ENCODE results near the gene DNAI1.

The DNAI1 gene

GRCh38 chr9:34517185-34517584, 58.6 kb downstream of the DNAI1 start:
- no peak for DNase-seq (ENCODE audit: low read depth)
- TF ChIP-seq CTCF (IDR thresholded peaks at IDR 0.05; ENCODE audit: insufficient read depth, low read depth, low read length, missing control alignments): no peak
- no peak overlapping the region for H3K4me3 ChIP-seq (ENCODE audit: low read length)

GRCh38 chr9:34518110-34518616, 59.6 kb downstream of the DNAI1 start:
- no peak for DNase-seq (ENCODE audit: low read depth)
- TF ChIP-seq CTCF (IDR thresholded peaks at IDR 0.05; ENCODE audit: insufficient read depth, low read depth, low read length, missing control alignments): no peak
- H3K4me3 ChIP-seq (ENCODE audit: low read length): no peak overlapping the region

DNA sequence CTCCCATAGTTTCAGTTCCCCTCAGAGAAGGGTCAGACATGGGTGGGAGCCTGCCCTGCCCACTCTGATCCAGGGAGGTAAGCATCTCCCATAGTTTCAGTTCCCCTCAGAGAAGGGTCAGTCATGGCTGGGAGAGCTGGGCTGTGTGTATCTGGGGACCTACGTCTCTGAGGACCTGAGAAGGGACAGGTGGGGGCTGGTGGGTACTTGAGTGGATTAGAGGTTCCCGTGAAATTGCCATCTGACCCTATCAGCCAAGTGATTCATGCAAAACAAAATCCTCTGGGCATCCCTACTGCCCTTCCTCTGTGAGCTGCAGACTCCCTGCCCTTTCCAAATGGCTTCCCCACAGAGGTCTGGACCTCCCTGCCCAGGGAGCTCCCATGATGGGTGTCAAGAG, 60.3 kb downstream of the DNAI1 start:
- TF ChIP-seq CTCF (IDR thresholded peaks at IDR 0.05; ENCODE audit: insufficient read depth, low read depth, low read length, missing control alignments): no peak
- no peak overlapping the region for H3K4me3 ChIP-seq (ENCODE audit: low read length)
- no peak for DNase-seq (ENCODE audit: low read depth)

DNA sequence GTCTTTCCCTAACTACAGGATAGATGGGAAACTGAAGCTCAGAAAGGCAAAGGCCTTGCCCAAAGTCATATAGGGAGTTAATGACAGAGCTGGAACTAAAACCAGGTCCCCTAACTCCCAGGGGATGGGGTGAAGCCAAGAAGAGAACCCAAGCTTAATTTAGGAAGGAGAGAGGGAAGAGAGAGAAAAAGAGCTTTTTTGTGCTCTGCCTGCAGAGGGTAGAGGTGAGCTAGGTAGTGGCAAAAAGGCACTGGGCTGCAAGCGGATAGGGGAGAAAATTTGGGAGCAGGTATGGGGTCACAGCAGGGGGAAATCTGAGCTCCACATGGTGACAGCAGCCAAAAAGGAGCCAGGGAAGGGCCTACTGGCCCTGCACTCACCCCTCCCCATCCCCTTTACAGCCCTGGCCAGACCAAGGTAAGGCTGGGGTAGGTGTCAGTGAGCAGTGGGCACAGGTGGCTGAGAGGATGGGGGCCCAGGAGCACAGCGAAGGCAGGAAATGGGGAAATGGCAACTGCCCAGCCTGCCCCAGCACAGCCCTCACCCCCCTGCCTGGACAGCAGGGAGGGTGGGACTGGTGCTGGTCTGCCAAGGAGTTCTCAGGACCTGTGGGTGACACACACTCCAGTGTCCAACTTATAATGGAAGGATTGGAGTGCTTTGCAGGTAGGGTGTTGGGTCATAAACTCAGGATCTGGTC, 60.9 kb downstream of the DNAI1 start:
- DNase-seq (ENCODE audit: low read depth): no peak
- no peak overlapping the region for H3K4me3 ChIP-seq (ENCODE audit: low read length)
- peak; percentile 16 for TF ChIP-seq CTCF (IDR thresholded peaks at IDR 0.05; ENCODE audit: insufficient read depth, low read depth, low read length, missing control alignments)

DNA sequence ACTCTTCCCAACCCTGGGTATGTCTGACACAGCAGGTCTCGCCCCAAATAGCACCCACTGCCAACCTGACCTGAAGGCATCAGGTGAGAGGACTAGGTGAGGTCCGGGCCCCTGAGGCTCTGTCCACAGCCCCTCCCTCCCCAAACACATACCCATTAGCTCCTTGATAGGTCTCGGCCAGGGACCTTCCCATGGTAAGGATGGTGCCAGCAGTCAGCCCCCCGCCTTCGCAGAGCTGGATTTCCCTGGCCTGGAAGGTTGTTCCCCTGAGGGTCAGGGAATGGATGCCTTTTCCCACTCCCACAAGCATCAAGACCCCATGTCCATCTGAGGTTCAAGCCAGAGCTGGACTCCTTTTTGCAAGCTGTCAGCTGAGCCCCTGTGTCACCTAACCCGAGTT, 61.5 kb downstream of the DNAI1 start:
- no peak for TF ChIP-seq CTCF (IDR thresholded peaks at IDR 0.05; ENCODE audit: insufficient read depth, low read depth, low read length, missing control alignments)
- no peak overlapping the region for H3K4me3 ChIP-seq (ENCODE audit: low read length)
- DNase-seq (ENCODE audit: low read depth): no peak

DNA sequence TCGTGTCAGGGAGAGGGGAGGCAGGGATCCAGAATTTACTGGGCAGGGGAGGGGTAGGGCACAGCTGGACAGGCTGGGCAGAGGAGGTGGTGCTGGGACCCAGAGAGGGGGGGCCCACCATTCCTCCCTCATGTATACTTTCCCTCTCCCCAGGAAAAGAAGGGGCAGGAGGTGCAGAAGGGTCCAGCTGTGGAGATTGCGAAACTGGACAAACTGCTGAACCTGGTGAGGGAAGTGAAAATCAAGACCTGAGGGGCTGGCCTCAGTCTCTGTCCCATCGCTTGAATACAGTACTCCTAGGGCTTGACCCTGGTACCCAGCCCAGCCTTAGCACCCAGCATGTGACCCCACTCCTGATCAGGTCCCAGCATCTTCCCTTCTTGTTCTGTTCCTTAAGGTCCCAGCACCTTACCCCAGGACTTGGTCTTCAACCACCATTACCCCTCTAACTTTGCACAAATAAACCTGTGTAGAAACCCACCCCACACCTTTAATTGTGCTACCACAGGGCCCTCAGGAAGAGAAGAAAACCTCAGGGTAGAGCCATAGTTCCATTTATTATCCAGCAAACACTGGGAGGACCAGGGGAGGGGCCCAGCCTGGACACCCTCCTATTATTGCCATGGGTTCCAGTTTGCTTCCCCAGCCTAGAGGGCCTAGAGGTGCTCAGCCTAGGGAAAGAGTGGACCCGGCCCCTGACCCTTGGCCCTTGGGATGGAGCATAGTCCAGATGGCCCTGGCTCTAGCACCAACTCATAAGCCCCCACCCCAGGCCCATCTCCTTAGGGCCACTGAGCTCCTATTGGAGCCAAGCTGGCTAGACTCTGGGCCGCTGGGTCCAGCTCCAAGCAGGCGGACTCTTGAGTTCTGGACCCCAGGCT, 62.1 kb downstream of the DNAI1 start:
- H3K4me3 ChIP-seq (ENCODE audit: low read length): no peak overlapping the region
- no peak for DNase-seq (ENCODE audit: low read depth)
- no peak for TF ChIP-seq CTCF (IDR thresholded peaks at IDR 0.05; ENCODE audit: insufficient read depth, low read depth, low read length, missing control alignments)
